HG02610 (cell line): ENCODE data around the gene KITLG.
"Not testable (repeated sequence)": the region's sequence is repeated elsewhere in the genome, so short reads cannot be mapped to it uniquely, and the experiment has no call there.

Source experiments
- ATAC-seq: cut with Tn5 transposase; IDR thresholded peaks from one replicate; pipeline ENCODE4 v1.9.1; 2021; ENCODE audit warnings: mild to moderate bottlenecking, moderate library complexity; ENCODE audit not compliant: unreplicated experiment

The KITLG gene

GRCh38 chr12:88577537-88577936, 2.7 kb downstream of the KITLG start:
- ATAC-seq = no peak

- ATAC-seq = no peak
Measured at GRCh38 chr12:88576866-88577265, 3.4 kb downstream of the KITLG start.

- no peak for ATAC-seq
Measured at GRCh38 chr12:88575361-88575970, 4.8 kb downstream of the KITLG start.

GRCh38 chr12:88574278-88574677, 6.0 kb downstream of the KITLG start:
- no peak for ATAC-seq

GRCh38 chr12:88573583-88573982, 6.7 kb downstream of the KITLG start:
- no peak for ATAC-seq

GRCh38 chr12:88572781-88573549, 7.3 kb downstream of the KITLG start:
- ATAC-seq = no peak

- ATAC-seq = no peak
Measured at GRCh38 chr12:88571543-88571942, 8.7 kb downstream of the KITLG start.

GRCh38 chr12:88570103-88570502, 10.2 kb downstream of the KITLG start:
- ATAC-seq = no peak

GRCh38 chr12:88566430-88566829, 13.8 kb downstream of the KITLG start:
- no peak for ATAC-seq

- ATAC-seq = no peak
Measured at GRCh38 chr12:88562846-88563582, 17.3 kb downstream of the KITLG start.

GRCh38 chr12:88562151-88562550, 18.1 kb downstream of the KITLG start:
- no peak for ATAC-seq

- no peak for ATAC-seq
Measured at GRCh38 chr12:88559772-88560171, 20.5 kb downstream of the KITLG start.

GRCh38 chr12:88559199-88559598, 21.1 kb downstream of the KITLG start:
- no peak for ATAC-seq

GRCh38 chr12:88558340-88558867, 21.9 kb downstream of the KITLG start:
- no peak for ATAC-seq

- no peak for ATAC-seq
Measured at GRCh38 chr12:88556213-88556774, 24.0 kb downstream of the KITLG start.

- ATAC-seq = no peak
Measured at GRCh38 chr12:88553941-88554658, 26.2 kb downstream of the KITLG start.

GRCh38 chr12:88552610-88553079, 27.6 kb downstream of the KITLG start:
- ATAC-seq = no peak

- ATAC-seq = no peak
Measured at GRCh38 chr12:88549929-88550328, 30.3 kb downstream of the KITLG start.

- ATAC-seq = not testable (repeated sequence)
Measured at GRCh38 chr12:88547949-88548348, 32.3 kb downstream of the KITLG start.

- ATAC-seq = no peak
Measured at GRCh38 chr12:88546853-88547252, 33.4 kb downstream of the KITLG start.

- ATAC-seq = no peak
Measured at GRCh38 chr12:88546226-88546625, 34.0 kb downstream of the KITLG start.
